Iris pigment epithelial cell (primary cell): ENCODE results near the gene LZTS2.
"Not testable (repeated sequence)": the region's sequence is repeated elsewhere in the genome, so short reads cannot be mapped to it uniquely, and the experiment has no call there.

Experiments used
- DNase-seq: peaks from one replicate; pipeline ENCODE4 v3.0.0-alpha.2; 2011; ENCODE audit warnings: low read depth

The LZTS2 gene

DNA sequence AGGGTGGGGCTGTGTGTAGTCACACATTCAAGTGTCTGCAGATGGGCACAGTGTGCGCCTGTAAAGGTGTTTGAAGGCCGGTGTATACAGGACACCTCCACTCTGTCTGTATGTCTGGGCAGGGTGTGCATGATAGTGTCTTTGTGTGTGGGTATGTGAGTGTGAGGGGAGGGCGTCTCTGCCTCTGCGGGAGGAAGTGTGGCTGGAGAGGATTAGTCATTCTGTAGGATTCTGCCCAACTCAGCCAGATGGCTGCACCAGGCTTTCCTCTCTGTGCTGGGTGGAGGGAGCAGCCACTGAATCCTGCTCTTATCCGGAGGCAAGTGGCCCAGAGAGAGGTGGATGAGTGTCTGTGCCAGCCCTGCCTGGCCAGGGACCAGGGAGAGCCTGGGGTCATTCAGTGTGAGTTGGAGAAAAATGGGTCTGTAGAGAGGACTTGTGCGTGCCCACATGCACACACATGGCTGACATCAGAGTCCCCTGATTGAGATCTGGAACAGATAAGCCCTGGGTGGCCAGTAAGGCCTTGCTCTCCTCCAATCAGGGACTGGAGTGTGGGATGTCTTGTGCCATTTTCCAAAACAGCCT lies 33.1 kb downstream of the LZTS2 start:
- DNase-seq = peak; percentile 89

DNA sequence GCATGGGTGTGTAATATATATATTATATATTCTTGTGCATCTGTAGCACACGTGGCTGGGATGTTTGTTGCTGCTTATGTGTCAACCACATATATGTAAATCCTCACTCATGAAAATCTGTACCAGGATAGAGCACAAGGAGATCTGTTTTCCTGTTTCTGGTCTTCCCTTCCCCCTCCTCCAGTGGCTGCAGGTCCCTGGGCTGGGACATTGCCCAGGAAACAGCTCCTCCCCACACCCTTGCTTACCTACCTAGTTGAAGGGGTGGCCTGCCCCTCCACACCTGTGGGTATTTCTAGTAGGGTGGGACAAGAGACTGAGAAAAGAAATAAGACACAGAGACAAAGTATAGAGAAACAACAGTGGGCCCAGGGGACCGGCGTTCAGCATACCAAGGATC lies 33.7 kb downstream of the LZTS2 start:
- DNase-seq = no peak

DNA sequence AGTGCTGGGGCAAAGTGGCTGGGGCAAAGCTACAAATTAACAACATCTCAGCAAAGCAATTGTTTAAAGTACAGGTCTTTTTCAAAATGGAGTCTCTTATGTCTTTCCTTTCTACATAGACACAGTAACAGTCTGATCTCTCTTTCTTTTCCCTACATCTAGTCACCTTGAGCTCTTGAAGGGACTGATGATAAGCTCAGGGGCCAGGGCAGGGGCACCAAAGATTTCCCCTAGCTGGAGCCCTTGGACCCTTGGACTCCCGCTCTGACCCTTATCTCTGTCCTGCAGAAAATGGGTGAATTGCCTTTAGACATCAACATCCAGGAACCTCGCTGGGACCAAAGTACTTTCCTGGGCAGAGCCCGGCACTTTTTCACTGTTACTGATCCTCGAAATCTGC lies 34.8 kb downstream of the LZTS2 start:
- not testable (repeated sequence) for DNase-seq

DNA sequence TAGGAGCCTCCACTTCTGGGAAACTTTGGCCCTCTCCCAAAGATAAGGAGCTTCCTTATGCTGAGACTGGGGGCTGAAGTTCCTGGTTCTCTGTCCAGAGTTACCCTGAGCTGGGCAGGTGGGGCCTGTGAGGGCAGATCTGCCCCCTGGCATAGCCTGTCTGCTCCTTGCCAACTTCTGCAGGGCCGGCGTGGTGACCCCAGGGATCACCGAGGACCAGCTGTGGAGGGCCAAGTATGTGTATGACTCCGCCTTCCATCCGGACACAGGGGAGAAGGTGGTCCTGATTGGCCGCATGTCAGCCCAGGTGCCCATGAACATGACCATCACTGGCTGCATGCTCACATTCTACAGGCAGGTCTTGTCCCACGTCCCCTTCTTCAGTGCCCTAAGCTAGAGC lies 35.7 kb downstream of the LZTS2 start:
- DNase-seq = no peak

DNA sequence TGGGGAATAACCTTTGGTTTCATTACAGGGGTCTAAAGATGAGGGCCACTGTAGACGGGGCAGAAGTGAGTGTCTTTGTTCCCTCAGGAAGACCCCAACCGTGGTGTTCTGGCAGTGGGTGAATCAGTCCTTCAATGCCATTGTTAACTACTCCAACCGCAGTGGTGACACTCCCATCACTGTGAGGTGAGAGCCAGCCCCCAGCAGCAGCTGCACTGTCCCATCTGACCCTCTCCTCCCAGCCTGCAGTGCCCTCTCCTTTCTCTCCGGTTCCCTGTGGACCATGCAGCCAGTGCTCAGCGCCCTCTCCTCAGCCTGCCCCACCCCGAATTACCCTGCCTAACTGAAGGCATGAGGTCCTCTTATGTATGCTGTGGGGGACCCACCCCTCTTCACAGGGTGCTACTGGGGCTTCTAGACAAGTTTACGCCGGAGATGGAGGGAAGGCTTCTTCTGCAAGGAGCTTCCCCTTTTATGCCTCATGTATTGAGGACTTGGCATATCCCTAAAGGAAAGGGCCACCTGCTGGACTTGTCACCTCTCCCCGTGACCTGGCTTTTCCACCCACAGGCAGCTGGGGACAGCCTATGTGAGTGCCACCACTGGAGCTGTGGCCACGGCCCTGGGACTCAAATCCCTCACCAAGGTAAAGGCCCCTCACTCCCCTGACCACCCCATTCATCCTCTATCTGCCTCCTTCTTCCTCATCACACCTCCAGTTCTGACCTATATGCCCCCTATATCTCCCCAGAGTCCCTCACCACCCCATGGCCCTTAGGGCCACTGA lies 36.5 kb downstream of the LZTS2 start:
- DNase-seq = no peak

DNA sequence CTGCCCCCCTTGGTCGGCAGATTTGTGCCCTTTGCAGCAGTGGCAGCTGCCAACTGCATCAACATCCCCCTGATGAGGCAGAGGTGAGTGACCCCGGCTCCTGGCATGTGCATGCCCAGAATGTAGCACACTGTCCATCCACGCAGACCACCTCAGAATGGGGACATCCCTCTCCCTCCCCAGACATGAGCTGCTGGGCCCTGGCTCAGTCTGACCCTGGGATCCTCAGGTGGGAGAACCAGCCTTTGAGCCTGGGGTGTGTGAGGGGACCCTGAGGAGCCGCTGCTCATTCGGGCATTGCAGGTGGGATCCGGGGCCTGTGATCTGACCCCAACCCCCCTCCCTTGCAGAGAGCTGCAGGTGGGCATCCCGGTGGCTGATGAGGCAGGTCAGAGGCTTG lies 37.1 kb downstream of the LZTS2 start:
- no peak for DNase-seq

DNA sequence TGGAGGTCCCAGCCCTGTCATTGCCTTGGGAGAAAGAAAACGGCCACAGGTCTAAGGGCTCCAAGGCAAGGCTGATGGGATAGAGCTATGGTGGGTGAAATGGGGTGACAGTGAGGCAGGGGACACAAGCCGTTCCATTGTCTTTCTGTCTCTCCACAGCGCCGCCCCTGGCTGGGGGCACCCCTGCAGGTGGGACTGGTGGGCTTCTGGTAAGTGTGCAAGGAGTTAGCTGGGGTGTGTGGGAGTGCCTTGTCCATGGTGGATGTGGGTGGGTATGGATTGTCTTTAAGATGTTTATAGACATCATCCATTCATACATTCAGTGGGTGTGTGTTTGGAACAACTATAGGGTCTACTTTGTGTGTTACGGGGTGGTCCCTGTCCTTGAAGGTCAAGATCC lies 38.9 kb downstream of the LZTS2 start:
- no peak for DNase-seq

DNA sequence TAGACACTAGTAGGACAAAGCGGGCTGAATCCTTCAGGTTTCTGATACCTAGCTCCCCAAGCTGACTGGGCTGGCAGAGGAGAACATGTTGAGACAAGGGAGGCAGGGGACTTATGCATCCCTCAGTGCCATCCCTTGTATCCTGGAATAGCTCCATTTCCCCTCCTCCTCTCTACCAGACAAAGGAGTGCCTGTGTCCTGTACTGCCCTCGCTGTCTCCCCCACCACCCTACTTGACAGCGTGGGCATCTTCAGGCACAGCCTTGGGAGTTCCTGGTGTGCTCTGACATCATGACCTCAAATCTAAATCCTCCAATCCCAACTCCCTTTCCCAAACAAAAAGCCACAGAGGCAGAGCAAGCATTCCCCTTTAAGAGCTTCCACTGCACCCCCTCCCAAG lies 40.5 kb downstream of the LZTS2 start:
- no peak for DNase-seq

DNA sequence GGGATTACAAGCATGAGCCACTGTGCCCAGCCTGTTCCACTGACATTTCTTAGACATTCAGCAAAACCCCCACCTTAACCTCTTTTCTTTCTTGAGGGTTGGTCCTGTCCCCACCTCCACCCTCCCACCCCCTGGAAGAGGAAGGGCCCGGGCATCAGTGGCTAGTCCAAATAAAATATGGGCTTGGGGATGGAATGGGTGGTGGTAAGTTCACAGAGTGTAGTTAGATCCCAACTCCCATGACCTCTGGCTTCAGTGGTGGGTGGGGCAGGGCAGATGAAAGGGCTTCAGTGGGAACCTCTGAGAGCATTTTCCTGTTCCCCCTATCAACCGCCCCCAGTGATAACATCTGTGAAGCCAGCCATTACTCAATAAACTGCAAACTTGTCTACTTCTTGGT lies 41.2 kb downstream of the LZTS2 start:
- DNase-seq = no peak

DNA sequence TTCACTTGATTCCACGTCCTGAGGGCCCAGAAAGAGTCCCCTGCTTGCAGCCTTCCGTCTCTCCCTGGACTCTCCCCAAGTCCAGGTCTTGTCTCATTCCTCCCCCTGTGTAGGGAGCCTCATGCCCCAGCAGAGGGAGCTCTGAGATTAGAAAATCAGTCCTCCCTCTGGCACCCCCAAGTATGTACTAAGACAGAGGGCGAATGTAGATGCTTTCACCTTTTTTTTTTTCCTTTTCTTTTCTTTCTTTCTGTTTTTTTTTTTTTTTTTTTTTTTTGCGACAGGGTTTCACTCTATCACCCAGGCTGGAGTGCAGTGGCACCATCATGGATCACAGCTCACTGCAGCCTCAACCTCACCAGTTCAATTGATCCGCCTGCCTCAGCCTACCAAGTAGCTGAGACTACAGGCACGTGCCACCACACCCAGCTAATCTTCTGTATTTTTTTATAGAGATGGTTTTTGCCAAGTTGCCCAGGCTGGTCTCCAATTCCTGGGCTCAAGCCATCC lies 41.7 kb downstream of the LZTS2 start:
- peak; percentile 89 for DNase-seq

DNA sequence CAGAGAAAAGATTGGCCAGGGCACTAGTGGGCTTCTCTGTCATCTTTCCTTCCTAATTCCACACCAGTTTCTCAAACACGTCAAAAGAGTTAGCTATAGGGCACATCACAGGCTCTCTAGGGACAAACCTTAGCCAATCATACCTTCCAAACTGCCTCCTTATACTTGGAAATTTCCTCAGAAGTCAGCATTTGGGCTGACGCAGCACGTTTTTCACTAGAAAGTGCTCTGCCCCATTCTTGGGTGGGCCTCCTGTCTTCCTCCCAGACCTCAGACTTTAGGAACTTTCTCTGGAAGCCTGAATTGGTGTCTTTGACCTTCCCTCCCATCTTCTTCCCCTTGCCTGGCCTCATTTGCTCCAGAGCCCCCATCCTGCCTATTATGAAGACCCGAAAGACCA lies 42.5 kb downstream of the LZTS2 start:
- DNase-seq = no peak

DNA sequence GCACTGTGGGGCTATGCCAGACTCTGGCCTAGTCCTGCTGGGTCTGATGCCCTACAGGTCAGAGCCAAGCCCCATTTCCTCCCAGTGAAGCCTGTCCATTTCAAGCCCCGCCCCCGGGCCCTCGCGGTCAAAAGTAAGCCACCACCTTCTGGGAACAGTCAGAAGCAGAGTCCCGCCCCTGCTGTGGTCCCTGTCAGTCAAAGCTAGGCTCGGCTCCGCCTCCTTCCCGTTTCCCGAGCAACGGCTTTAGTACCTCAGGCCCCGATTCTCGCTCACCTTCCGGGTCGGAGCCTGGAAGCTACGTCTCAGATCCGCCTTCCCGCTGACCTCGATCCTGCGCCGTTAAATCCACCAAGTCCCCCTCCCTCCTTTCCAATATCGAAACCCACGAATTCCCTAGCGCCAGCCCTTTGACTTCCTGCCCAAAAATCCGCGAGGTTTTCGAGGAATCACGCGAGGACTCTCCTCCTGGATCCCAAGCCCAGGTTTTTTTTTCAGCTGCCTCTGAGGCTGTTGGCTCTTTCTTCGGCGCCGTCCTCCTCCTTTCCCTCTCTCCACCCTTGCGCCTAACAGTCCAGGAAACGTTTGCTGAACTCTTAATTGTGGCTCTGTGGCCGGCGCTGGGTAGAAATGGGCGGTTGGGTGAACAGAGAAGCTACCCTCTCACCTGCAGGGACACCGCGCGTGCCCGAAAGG lies 43.2 kb downstream of the LZTS2 start:
- DNase-seq = peak; percentile 93

DNA sequence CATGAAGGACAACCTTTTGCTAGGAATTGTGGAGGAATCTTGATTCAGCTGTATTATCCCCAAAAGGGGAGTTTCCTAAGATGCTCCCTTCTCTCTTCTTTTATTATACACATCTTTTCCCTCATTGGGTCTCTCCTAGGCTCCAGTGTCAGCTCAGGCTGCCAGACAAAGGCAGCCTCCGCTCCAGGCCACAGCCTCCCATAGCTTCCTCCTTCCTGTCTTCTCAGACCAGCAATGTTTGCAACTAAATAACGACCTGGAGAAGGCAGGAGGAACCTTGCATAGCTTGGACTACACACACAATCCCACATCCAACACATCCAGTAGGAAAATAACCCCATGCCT lies 43.7 kb downstream of the LZTS2 start:
- no peak for DNase-seq

DNA sequence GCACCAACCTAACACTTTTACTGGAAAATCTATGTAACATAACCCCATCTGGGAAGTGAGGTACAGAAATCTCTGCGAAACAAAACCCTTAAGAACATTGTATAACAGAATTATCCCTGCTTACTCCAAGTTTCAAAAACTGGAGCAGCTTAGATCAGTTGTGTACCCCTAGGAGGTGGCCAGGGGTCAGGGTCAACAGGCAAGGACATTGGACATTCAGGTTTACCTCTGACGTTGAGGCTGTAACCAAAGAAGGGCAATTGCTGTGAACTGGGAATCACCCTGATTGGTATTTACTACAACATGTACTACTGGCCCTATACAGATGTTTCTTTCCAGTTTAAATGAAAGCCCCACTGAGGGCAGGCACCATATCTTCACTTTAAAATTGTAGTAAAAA lies 44.5 kb downstream of the LZTS2 start:
- DNase-seq = no peak

DNA sequence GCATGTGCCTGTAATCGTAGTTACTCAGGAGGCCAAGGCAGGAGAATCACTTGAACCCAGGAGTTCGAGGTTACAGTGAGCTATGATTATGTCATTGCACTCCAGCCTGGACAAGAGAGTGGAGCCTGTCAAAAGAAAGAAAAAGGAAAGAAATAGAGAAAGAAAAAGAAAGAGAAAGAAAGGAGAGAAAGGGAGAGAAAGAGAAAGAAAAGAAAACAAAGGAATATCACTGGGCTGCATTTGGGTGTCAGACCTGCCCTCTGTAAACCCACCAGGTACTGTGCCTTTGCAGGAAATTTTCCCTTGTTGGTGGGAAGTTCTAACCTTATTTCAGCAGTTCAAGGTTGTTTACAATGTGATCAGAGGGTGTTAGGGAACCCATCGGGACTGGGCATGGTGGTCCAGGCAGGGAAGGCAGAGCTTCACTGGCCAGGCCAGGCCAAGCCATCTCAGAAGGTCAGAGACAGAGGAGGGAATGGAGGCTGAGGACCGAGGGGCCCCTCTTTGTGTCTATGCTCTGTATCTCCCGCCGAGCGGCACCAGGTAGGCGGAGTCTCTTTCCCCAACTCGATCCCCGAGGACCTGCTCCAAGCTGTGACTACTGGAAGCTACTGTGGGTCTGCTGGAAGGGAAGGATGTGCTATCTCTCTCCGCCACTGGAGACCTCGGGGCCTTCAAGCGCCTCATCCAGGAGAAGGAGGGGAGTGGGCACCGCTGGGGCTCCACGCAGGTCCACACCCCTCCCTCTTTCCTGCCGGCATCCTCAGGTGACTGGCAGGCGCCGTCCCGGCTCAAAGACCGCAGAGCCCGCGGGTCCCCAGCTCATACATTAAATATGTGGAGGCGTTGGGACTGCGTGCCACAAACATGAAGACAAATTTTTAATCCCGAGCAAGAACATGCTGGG lies 47.0 kb downstream of the LZTS2 start:
- DNase-seq = no peak

DNA sequence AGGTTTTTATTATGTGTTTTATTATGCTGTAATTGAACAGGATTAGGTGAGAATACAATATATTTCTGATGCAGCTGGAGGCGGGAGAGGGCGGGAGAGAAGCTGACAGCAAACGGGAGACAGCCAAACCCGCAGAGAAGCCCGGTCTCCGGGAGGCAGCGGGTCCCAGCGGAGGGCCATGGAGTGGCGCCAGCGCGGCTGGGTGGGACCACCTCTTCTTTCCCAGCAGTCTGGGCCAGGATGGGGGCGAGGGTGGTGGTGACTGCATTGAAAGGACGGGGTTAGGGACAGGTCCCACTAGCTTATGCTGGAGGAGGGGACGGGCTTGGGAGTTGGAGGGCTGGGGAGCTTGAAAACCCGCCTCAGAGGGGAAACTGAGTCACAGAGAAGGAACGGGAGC lies 47.7 kb downstream of the LZTS2 start:
- no peak for DNase-seq

DNA sequence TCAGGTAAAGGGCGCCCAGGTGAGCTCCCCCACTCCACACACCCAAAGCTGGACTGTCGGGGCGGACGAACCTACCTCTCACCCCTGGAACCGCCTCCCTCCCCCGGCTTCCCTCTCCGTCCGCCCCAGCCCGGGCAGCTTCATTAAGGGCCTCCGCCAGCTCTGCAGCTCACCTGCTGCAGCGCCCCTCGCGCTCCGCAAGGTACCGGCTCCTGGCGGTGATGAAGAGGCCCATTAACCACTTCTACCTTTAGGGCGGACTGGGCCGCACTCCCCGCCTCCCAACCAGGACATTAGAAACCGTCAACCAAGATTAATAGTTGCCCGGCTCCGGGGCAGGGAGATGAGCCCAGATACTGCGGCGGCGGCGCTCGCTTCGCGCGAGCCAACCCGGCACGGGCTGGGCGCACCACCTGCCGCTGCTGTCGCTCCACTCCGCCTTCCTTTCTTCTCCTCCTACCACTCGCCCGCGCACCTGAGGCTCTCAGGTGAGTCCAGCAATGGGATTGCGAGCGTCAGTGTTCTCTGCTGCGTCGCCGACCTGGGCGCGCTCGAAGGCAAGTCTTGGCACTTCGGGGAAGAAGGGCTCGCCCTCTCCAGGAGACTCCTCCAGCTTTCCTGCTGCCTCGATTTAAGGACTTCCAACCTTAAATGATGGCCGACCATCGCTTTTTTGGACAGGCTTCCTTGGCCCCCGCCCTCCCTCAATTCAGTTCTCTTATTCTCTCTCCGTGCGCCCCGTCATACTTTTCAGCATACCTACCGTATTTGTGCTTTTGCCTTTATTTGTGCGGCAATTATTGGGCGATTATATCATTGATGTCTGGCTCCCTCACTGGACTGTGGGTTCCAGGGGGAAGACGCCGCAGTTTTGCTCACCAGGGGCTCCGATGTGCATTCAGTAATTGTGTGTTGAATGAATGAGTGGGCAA lies 48.6 kb downstream of the LZTS2 start:
- no peak for DNase-seq

DNA sequence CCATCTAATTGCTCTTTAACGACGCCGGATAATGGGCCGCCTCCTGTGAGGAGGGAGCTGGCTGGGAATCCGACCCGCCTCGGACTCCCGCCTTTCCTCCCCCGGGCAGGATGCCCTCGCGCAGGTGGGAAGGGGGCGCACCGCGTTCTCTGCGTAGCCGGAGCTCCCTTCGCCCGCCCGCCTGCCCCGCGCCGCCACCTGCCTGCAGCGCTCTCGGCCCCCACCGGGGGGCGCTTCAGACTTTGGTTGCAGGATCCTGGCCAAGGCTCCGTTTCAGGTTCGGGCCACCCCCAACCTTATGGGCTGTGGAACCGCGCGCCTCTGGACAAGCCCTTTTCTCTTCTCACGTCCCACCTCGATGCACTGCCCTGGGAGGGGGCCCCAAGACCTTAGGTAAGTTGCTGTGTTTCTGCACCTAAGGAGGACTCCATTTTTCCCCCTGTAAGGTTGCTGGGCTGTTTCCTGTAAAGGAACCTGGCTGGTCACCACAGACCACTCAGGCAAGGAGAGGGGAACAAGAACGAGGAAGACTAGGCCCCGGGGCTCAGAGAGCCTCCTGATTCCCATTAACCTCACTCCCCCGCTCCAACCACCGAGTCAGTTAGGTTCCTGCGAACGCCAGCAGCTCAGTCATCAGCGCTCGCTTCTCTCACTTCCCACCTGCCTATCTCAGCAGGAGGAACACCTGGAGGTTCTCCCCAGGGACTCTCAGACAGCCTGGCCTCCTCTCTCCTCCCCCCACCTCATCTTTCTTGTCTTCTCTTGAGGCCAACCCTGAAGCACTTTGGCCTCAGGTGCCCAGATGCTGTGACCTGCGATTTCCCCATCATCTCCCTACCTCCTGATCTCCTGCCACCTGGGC lies 50.8 kb downstream of the LZTS2 start:
- peak; percentile 39 for DNase-seq

DNA sequence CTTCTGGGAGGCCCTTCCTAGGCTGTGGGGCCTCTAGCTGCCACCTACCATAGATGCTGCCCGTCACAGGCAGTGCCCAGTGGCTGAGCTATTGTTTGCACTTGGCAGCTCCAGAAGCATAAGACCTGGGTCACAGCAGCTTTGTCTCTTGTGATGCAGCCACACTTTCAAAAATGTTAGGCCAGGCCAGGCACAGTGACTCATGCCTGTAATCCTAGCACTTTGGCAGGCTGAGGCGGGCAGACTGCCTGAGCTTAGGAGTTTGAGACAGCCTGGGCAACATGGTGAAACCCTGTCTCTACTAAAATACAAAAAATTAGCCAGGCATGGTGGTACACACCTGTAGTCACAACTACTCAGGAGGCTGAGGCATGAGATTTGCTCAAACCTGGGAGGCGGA lies 52.7 kb downstream of the LZTS2 start:
- peak; percentile 74 for DNase-seq

DNA sequence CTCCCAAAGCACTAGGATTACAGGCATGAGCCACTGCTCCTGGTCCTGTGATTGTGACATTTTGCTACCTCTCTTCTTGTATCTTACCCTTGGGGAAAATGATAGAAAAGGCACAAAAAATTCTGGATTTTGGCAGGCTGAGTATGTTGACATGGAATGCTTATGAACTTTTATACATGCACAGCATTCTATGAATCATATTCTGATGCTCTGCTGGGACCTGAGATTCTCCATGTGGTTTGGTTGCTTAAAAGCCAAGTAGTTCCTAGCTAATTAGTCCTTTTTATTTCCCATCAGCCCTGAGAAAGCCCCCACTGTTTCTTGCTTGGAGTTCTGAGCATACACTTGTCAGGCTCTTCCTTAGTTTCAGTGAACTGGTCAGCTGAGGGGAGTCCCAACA lies 53.9 kb downstream of the LZTS2 start:
- DNase-seq = peak; percentile 44
